Hematopoietic multipotent progenitor cell (in vitro differentiated cells): ENCODE measurements around the gene NOS1. TPM values are rescaled to one million over a fixed set of nuclear protein-coding genes. Genes with fewer than 3 reads are reported as not detected.

Source experiments
- DNase-seq, 3 donors: peaks; one replicate each; pipeline ENCODE4 v3.0.0-alpha.2; 2011 to 2015; ENCODE audit warnings: low read depth in 2 of 3, low spot score in 2 of 3
- total RNA-seq: library from RNA; depleted of rRNA; stranded (reverse); fragments of >200 nt; gene quantifications from one replicate; pipeline ENCODE4 v1.2.3, GENCODE V29; 2012

NOS1 gene
- total RNA-seq, 1 donor = under 0.01 TPM

GRCh38 chr12:117365049-117365616 lies 3.7 kb upstream of the NOS1 start:
- no peak for DNase-seq

- no peak for DNase-seq
Observed at GRCh38 chr12:117363953-117364486, 2.6 kb upstream of the NOS1 start.

- DNase-seq = no peak
Observed at GRCh38 chr12:117363056-117363662, 1.7 kb upstream of the NOS1 start.

- no peak for DNase-seq
Observed at GRCh38 chr12:117362391-117362790, 965 bp upstream of the NOS1 start.

- no peak for DNase-seq
Observed at GRCh38 chr12:117361905-117362304, 479 bp upstream of the NOS1 start.

GRCh38 chr12:117360551-117361346 lies 677 bp downstream of the NOS1 start:
- no peak for DNase-seq

GRCh38 chr12:117360222-117360550 lies 1.2 kb downstream of the NOS1 start:
- DNase-seq = no peak

GRCh38 chr12:117359029-117359845 lies 2.2 kb downstream of the NOS1 start:
- DNase-seq = no peak

GRCh38 chr12:117356048-117356447 lies 5.4 kb downstream of the NOS1 start:
- DNase-seq = no peak

- no peak for DNase-seq
Observed at GRCh38 chr12:117352883-117353282, 8.5 kb downstream of the NOS1 start.

- DNase-seq = no peak
Observed at GRCh38 chr12:117352206-117352605, 9.2 kb downstream of the NOS1 start.

GRCh38 chr12:117350140-117350539 lies 11.3 kb downstream of the NOS1 start:
- no peak for DNase-seq

GRCh38 chr12:117347588-117347987 lies 13.8 kb downstream of the NOS1 start:
- no peak for DNase-seq

GRCh38 chr12:117344716-117345115 lies 16.7 kb downstream of the NOS1 start:
- no peak for DNase-seq

- no peak for DNase-seq
Observed at GRCh38 chr12:117343849-117344248, 17.6 kb downstream of the NOS1 start.

GRCh38 chr12:117343296-117343695 lies 18.1 kb downstream of the NOS1 start:
- no peak for DNase-seq

- no peak for DNase-seq
Observed at GRCh38 chr12:117342682-117343081, 18.7 kb downstream of the NOS1 start.

- DNase-seq = no peak
Observed at GRCh38 chr12:117342247-117342646, 19.2 kb downstream of the NOS1 start.

GRCh38 chr12:117339104-117339503 lies 22.3 kb downstream of the NOS1 start:
- no peak for DNase-seq

GRCh38 chr12:117334855-117335587 lies 26.4 kb downstream of the NOS1 start:
- DNase-seq = no peak
